HG03103 (cell line): ENCODE results near the gene NPFFR1.

Experiments
- ATAC-seq: cut with Tn5 transposase; IDR thresholded peaks from one replicate; pipeline ENCODE4 v1.9.1; 2021; ENCODE audit warnings: low read depth; ENCODE audit not compliant: unreplicated experiment

The NPFFR1 gene, protein sequence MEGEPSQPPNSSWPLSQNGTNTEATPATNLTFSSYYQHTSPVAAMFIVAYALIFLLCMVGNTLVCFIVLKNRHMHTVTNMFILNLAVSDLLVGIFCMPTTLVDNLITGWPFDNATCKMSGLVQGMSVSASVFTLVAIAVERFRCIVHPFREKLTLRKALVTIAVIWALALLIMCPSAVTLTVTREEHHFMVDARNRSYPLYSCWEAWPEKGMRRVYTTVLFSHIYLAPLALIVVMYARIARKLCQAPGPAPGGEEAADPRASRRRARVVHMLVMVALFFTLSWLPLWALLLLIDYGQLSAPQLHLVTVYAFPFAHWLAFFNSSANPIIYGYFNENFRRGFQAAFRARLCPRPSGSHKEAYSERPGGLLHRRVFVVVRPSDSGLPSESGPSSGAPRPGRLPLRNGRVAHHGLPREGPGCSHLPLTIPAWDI

DNA sequence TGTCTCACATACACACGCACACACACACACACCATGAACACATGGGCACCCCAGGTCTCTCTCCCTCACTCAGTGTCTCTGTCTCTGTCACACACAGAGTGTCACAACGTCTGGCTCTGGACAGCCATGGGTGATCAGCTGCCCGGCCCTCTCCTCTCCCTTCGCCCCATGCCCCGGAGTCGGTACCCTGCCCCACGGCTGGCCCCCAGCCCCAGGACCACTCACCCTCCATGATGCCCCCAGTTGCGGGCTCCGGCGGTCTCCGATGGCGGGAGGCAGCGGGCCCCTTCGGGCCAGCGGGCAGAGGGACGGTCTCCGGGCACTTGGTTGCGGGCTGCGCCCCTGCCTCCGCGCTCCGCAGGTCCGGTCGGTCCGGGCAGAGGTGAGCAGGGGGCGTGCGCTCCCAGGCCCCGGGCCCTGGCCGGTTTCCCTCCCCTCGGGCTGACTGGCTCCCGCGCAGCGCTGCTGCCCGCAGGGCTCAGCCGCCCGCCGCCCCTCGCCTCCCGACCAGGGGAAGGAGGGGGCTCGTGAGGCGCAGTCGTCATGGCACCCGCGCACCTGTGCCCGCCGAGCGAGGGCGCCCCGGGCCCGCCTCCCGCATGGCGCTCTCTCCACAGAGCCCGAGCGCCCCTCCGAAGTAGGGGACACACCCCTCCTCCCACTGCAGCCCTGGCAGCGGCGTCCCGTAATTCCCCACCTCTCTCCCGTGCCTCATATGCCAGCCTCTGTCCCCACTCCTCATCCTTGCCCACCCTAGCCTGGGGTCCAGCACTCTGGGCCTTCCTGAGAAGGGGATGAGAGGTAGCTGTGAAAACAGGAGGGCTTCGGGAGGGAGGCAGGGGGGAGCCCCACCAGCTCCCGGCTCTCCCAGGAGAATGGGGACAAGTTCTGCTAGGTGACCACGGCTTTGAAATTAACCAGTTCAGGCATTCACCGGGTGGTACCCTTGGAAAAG is at the start of gene NPFFR1:
Gene NPFFR1 (minus strand): TSS at position 560 of the 955 bp plus-strand sequence. CDS start 328 bp downstream, at position 232.
- no peak for ATAC-seq

GRCh38 chr10:70333268-70333667 is 49.5 kb upstream of the NPFFR1 start:
- no peak for ATAC-seq

DNA sequence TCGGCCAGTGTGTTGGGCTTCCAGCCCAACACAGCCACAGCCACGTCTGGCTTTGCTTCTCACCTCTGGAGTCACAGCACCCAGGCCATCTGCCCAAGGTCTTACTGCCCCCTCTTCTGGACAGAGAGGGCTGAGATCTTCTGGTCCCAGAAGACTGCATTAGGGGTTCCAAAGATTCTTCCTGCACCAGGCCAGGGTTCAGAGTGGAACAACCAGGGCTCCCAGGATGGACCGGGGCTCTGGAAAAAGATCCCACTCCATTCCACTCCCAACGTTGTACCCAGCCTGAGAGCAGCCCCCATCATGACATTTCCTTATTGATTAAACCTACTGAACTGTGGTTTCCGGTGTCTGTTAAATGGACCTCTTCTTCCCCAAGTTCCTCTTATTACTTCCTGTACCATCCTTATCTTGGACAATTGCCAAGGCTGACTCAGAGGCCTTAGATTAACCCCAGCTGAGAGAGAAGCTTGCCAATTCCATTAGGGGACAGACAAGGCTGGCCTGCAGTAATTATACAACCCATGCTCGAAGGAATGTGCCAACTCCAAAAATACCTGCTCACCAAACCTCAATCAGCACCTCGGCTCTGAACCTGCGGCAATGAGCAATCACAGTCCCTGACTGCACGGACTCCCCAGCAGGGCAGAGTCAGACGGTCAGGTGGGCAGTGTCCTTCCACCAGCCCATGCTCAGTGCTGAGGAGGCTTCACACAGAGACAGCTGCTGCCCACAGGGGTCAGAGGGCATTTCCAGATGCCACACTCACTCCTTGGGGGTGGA is 47.9 kb upstream of the NPFFR1 start:
- ATAC-seq = peak; percentile 63

GRCh38 chr10:70331160-70331485 is 47.3 kb upstream of the NPFFR1 start:
- no peak for ATAC-seq

GRCh38 chr10:70330671-70331070 is 46.9 kb upstream of the NPFFR1 start:
- ATAC-seq = no peak

DNA sequence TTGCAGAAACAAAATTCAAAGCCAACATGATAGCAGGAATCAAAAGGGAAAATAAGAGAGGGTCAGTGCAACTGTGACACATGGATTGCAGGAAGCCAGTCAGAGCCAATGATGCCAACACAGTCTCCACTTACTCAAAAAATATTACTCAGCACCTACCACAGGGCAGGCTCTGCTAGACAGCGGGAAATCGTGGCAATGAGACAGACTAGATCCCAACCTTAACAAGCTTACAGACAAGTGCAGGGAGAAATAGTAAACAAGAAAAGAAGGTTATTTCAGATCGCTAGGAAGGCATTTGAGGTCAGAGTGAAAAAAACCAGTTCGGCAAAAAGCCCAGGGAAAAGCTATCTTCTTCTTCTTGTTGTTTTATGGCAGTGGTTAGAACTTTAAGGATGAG is 45.2 kb upstream of the NPFFR1 start:
- ATAC-seq = no peak

- no peak for ATAC-seq
Measured at GRCh38 chr10:70328018-70328417, 44.2 kb upstream of the NPFFR1 start.

GRCh38 chr10:70324951-70325781 is 41.4 kb upstream of the NPFFR1 start:
- no peak for ATAC-seq

DNA sequence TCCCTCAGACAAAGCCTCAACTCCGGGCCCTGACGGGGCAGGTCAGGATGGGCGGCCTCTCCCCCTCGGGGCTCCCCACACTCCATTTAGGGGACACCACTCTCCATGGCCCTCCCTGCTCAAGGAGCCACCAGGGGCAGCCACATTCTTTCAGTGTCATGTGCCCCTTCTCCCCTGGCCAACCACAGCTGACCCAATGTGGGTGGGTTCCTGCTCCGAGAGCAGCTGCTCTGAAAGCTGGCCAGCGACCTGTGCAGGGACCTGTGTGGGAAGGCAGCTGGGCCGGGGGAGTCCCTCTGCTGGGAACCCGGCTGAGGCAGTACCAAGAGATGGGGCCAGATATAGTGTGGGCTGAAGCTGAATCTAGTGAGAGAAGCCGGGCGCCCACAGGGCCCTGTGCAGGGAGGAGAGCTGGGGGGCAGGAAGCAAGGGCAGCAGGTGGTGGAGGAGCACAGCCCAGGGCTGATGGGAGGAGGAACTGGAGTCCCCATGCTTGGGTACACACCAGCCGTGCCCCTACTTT is 40.6 kb upstream of the NPFFR1 start:
- ATAC-seq = no peak

GRCh38 chr10:70323697-70324338 is 40.0 kb upstream of the NPFFR1 start:
- no peak for ATAC-seq

GRCh38 chr10:70323138-70323696 is 39.4 kb upstream of the NPFFR1 start:
- no peak for ATAC-seq

DNA sequence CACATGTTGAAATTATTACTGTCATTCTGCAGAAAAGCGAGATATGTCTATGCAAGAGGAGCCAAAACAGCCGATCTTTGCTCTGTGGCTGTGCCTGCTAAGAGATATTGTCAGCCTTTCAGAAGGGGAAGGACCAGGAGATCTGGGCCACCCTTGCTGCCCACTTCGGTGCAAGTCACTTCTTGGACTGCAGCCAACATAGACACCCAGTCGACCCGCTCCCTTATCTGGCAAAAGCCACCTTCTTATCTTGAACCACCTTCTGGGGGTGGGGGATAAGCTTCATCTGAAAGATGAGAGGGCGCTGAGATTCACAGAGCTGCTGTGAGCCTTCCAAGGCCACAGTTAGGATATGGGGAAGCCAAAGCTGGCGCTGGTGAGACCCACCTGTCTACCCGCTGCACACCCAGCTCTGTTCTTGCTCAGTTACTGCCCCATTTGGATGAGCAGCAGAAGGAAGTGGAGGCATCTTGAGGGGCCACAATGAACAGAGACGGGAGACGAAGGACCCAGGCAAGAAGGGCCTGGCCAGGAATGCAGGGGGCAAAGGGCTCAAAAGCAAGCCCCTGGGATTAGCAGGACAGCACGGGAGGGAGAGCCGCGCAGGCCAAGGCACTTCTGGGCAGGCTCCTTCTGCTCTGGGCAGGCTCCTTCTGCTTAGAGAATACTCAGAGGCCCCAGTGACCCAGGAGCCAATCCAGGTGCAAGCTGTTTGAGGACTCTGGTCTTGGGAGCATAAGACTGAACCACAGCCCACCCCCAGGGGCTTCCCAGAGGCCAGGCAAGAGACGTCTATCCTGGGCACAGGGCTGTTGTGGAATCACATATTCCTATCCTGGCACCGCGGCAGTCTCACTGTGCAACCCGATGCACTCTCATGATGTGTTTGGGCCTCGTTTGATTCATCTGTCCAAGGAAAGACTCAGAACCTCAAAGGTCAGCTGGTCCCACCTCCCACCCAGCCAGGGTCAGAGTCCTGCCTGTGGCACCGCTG is 38.4 kb upstream of the NPFFR1 start:
- no peak for ATAC-seq

DNA sequence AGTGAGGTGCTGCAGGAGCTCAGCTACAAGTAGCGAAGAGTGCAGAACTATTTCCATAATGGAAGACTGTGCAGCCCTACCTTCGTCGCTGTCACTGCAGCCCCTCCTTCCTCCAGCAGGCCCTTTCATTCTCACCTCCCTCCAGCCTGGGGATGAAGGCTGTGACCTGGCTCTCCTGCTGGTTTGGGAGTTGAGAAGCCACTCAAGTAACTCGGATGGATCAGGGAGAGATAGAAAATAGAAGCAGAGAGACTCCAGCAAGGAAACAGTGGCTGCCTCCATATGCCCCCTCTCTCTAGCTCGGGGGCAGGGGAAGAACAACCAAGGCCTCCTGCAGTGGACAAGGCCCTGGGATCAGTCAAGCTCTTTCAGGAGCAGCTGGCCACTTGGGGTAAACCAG is 37.4 kb upstream of the NPFFR1 start:
- ATAC-seq = no peak

GRCh38 chr10:70320751-70321150 is 36.9 kb upstream of the NPFFR1 start:
- ATAC-seq = no peak

GRCh38 chr10:70319824-70320223 is 36.0 kb upstream of the NPFFR1 start:
- ATAC-seq = no peak

DNA sequence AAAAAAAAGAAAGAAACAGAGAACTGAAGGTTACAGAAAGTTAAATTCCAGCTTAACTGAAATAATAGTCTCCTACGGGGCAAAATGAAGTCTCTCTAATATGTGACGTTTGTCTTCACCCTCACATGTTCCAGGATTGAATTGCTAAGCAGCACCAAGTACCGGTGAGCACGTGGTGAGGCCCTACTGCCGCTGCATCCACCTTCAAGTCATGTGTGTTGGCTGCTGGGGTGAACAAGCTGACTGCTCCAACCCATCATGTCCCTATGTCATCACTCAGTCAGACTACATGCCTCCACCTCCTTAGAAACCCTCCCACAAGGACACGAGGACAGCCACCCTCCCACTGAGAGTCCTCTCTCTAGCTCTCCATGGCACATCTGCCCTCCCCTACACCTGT is 35.4 kb upstream of the NPFFR1 start:
- ATAC-seq = no peak

DNA sequence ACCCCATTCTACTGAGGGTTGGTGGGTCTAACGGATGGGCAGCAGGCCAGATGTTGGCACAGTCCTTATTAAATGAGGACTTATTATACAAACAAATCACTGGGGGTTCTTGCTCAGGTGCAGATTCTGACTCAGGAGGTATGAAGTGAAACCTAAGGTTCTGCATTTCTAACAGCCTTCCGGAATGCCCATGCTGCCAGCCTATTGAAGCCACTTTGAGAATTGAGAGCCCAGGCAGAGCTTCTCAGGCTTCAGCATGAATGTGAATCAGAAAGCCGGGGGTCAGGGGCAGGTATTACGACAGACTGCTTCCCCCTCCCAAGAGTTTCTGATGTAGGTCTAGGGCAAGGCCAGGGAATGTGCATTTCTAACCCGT is 34.1 kb upstream of the NPFFR1 start:
- ATAC-seq = no peak
